Endodermal cell (in vitro differentiated cells): ENCODE results near the gene TRIAP1. TPM values are rescaled to one million over a fixed set of nuclear protein-coding genes. Genes with fewer than 3 reads are reported as not detected.

Experiments
- DNase-seq: peaks from one replicate; pipeline ENCODE4 v3.0.0-alpha.2; 2017
- H3K27ac ChIP-seq: 2 replicates; pipeline ENCODE4 v1.5.1; 2013; ENCODE audit warnings: mild to moderate bottlenecking, low read depth, low read length, moderate library complexity
- H3K27me3 ChIP-seq: 2 replicates; pipeline ENCODE4 v1.6.1; 2013; ENCODE audit warnings: mild to moderate bottlenecking, low read length, moderate library complexity; ENCODE audit not compliant: insufficient read depth, control insufficient read depth, poor library complexity, severe bottlenecking
- H3K36me3 ChIP-seq: 2 replicates; pipeline ENCODE4 v1.7.0; 2013; ENCODE audit warnings: mild to moderate bottlenecking, low read length, moderate library complexity; ENCODE audit not compliant: control insufficient read depth, insufficient read depth
- H3K4me1 ChIP-seq: one replicate; pipeline ENCODE4 v1.7.0; 2013; ENCODE audit warnings: low read length; ENCODE audit not compliant: control insufficient read depth, insufficient read depth
- H3K4me3 ChIP-seq: 2 replicates; pipeline ENCODE4 v1.5.1; 2013; ENCODE audit warnings: mild to moderate bottlenecking, low read length, moderate library complexity
- H3K9ac ChIP-seq: 2 replicates; pipeline ENCODE4 v1.6.1; 2013; ENCODE audit warnings: mild to moderate bottlenecking, low read length, moderate library complexity; ENCODE audit not compliant: poor library complexity, severe bottlenecking; ENCODE audit errors: extremely low read depth
- H3K9me3 ChIP-seq: 2 replicates; pipeline ENCODE4 v1.6.1; 2013; ENCODE audit warnings: mild to moderate bottlenecking, low read length, moderate library complexity; ENCODE audit not compliant: control insufficient read depth
- H3K27ac Mint-ChIP-seq: 2 replicates; pipeline ENCODE4 v1.8.0; 2020; ENCODE audit warnings: mixed read lengths
- H3K27me3 Mint-ChIP-seq: 2 replicates; pipeline ENCODE4 v1.8.0; 2021; ENCODE audit warnings: mild to moderate bottlenecking, mixed read lengths; ENCODE audit not compliant: insufficient read depth
- H3K36me3 Mint-ChIP-seq: 2 replicates; pipeline ENCODE4 v1.8.0; 2020; ENCODE audit warnings: low read depth, mixed read lengths
- H3K4me1 Mint-ChIP-seq: 2 replicates; pipeline ENCODE4 v1.8.0; 2020; ENCODE audit warnings: mixed read lengths
- H3K4me3 Mint-ChIP-seq: 2 replicates; pipeline ENCODE4 v1.8.0; 2020; ENCODE audit warnings: mild to moderate bottlenecking, moderate library complexity, mixed read lengths
- H3K9me3 Mint-ChIP-seq: 2 replicates; pipeline ENCODE4 v1.8.0; 2020; ENCODE audit warnings: mild to moderate bottlenecking, mixed read lengths
- WGBS, 2 experiments: methylation state at CpG; one replicate each; pipeline versions ENCODE4 v1.1.5 to v1.1.7; 2013; ENCODE audit warnings: missing lambda C conversion rate in 2 of 2, mixed read lengths in 1 of 2; ENCODE audit not compliant: insufficient coverage in 1 of 2, insufficient read length in 1 of 2; 5-methylcytosine and 5-hydroxymethylcytosine counted together
- total RNA-seq, 2 donors: library from RNA; stranded (reverse); fragmentation: NEBNext Ultra II Directional in 1 of 2; extraction: Animal tissue kit (Norgen Biotek cat#: 25700) in 1 of 2; gene quantifications; 2 replicates in 1 of 2; 3 replicates in 1 of 2; pipeline ENCODE4 v1.2.1, GENCODE V29; 2021
- TF ChIP-seq, protein P1 (sequence below): fragments of 200-600 bp; sonication (generic); conservative IDR thresholded peaks from 2 replicates; pipeline ENCODE4 v1.5.0; 2021; ENCODE audit warnings: antibody characterized with exemption, mild to moderate bottlenecking

The TRIAP1 gene
- total RNA-seq, 2 donors from 2014 or later = 31.6 to 34.8 TPM

DNA sequence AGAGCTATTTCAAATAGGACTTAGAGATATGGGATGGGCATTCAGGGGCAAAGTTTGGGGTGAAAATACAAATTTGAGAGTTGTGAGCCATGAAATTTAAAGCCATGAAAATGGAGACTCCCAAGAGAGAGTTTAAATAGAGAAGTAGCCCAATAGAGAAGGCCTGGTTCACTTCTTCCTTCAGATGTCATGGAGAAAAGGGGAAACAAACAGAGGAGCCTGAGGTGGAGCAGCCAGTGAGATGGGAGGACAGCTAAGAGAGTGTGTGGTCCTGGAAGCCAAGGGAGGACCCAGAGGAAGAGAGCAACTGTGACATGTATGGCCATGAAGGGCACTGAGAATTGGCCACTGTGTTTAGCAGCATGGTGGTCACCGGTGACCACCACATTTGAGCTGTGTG is 37.4 kb upstream of the TRIAP1 start:
- WGBS, 2 experiments = 92 to 100% methylated on average over 1 of the region's 1 CpG
- H3K9me3 ChIP-seq = no peaks in the 10 kb centered on the region
- H3K4me3 ChIP-seq = no peak overlapping the region
- no peak overlapping the region for H3K27ac ChIP-seq
- TF ChIP-seq, protein P1, sequence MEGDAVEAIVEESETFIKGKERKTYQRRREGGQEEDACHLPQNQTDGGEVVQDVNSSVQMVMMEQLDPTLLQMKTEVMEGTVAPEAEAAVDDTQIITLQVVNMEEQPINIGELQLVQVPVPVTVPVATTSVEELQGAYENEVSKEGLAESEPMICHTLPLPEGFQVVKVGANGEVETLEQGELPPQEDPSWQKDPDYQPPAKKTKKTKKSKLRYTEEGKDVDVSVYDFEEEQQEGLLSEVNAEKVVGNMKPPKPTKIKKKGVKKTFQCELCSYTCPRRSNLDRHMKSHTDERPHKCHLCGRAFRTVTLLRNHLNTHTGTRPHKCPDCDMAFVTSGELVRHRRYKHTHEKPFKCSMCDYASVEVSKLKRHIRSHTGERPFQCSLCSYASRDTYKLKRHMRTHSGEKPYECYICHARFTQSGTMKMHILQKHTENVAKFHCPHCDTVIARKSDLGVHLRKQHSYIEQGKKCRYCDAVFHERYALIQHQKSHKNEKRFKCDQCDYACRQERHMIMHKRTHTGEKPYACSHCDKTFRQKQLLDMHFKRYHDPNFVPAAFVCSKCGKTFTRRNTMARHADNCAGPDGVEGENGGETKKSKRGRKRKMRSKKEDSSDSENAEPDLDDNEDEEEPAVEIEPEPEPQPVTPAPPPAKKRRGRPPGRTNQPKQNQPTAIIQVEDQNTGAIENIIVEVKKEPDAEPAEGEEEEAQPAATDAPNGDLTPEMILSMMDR = no peak
- no peaks in the 10 kb centered on the region for H3K36me3 ChIP-seq
- H3K27me3 ChIP-seq = no peaks in the 10 kb centered on the region
- H3K4me1 Mint-ChIP-seq = peaks cover 11% of the 10 kb centered on the region
- no peak overlapping the region for H3K4me3 Mint-ChIP-seq
- no peaks in the 10 kb centered on the region for H3K27me3 Mint-ChIP-seq
- H3K9me3 Mint-ChIP-seq = no peaks in the 10 kb centered on the region
- peak overlapping the region; percentile 2 for H3K27ac Mint-ChIP-seq
- no peak for DNase-seq
- peaks cover 3% of the 10 kb centered on the region for H3K4me1 ChIP-seq
- H3K9ac ChIP-seq = no peak overlapping the region
- H3K36me3 Mint-ChIP-seq = no peaks in the 10 kb centered on the region

DNA sequence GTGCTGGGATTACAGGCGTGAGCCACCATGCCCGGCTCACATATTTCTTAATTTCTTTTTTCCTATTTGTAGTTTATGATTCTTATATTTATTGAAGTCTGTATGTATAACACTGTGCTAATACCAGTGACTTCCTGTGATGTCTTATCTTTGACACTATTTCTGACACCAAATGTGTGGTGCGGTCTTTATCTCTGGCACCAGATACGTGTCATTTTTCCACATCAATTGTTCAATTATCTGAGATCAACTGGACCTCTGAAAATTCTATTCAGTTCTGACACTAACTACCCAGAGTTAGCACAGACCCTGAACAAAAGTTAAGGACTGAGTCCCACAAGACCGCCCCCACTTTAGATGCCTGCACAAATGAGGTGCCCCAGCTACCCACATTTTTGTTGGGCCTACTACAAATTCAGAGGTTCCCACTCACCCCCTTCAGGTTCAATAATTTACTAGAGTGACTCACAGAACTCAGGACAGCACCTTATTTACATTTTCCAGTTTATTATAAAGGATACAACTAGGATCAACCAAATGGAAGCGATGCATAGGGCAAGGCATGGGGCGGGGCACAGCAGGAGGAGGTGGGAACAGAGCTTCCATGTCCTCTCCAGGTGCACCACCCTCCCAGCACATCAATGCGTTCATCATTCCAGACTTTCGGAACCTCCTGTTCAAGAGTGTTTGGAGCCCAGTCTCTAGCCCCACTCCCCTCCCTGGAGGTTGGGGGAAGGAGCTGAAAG is 35.0 kb upstream of the TRIAP1 start:
- WGBS, 2 experiments = 91 to 96% methylated on average over 5 to 8 of the region's 9 CpGs
- peaks cover 3% of the 10 kb centered on the region for H3K4me1 ChIP-seq
- H3K27ac Mint-ChIP-seq = no peak overlapping the region
- no peak overlapping the region for H3K9ac ChIP-seq
- TF ChIP-seq, protein P1 = no peak
- H3K4me3 ChIP-seq = no peak overlapping the region
- no peaks in the 10 kb centered on the region for H3K9me3 Mint-ChIP-seq
- H3K36me3 Mint-ChIP-seq = no peaks in the 10 kb centered on the region
- H3K4me3 Mint-ChIP-seq = no peak overlapping the region
- H3K27me3 ChIP-seq = no peaks in the 10 kb centered on the region
- H3K4me1 Mint-ChIP-seq = peaks cover 11% of the 10 kb centered on the region
- no peaks in the 10 kb centered on the region for H3K27me3 Mint-ChIP-seq
- no peak for DNase-seq
- no peak overlapping the region for H3K27ac ChIP-seq
- H3K36me3 ChIP-seq = no peaks in the 10 kb centered on the region
- no peaks in the 10 kb centered on the region for H3K9me3 ChIP-seq

DNA sequence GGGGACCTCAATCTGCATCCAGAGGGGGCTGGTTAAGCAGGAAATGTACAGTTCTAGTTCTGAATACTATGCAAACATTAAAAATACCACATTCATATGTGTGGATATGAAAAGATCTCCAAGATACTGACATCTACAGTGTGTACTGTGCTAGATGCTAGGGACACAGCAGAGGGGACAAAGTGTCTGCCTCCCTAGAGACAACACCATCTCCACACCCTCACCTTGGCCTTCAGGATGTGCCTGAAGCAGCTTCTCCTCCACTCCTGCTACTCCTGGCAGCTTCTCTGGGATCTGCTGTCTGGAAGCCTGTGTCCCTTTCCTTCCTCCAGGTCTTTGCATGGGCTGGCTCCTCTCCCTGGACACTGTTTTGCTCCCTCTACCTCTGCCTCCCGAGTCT is 34.0 kb upstream of the TRIAP1 start:
- Histone ChIP-seq H3K4me3 (no peak overlapping the region), H3K27ac (no peak overlapping the region), H3K9ac (no peak overlapping the region), H3K4me1 (peaks cover 3% of the 10 kb centered on the region), H3K36me3 (no peaks in the 10 kb centered on the region), H3K9me3 (no peaks in the 10 kb centered on the region), H3K27me3 (no peaks in the 10 kb centered on the region)
- H3K36me3 Mint-ChIP-seq = no peaks in the 10 kb centered on the region
- 86 to 90% methylated on average over 1 of the region's 1 CpG for WGBS, 2 experiments
- peaks cover 11% of the 10 kb centered on the region for H3K4me1 Mint-ChIP-seq
- H3K27ac Mint-ChIP-seq = no peak overlapping the region
- DNase-seq = no peak
- TF ChIP-seq, protein P1 = no peak
- H3K9me3 Mint-ChIP-seq = no peaks in the 10 kb centered on the region
- H3K4me3 Mint-ChIP-seq = no peak overlapping the region
- no peaks in the 10 kb centered on the region for H3K27me3 Mint-ChIP-seq
